Nephron progenitor cell (in vitro differentiated cells): ENCODE results near the gene PREX1.

Experiments used
- DNase-seq: peaks from one replicate; pipeline ENCODE4 v3.0.0; 2021
- H3K27ac Mint-ChIP-seq: 2 replicates; pipeline ENCODE4 v1.8.0; 2021; ENCODE audit warnings: mild to moderate bottlenecking, moderate library complexity, mixed read lengths
- H3K27me3 Mint-ChIP-seq: 2 replicates; pipeline ENCODE4 v1.8.0; 2021; ENCODE audit warnings: mild to moderate bottlenecking, low read depth, mixed read lengths; ENCODE audit not compliant: poor library complexity
- H3K36me3 Mint-ChIP-seq: 2 replicates; pipeline ENCODE4 v1.8.0; 2021; ENCODE audit warnings: low read depth, mixed read lengths
- H3K4me1 Mint-ChIP-seq: 2 replicates; pipeline ENCODE4 v1.8.0; 2021; ENCODE audit warnings: mixed read lengths
- H3K4me3 Mint-ChIP-seq: 2 replicates; pipeline ENCODE4 v1.8.0; 2021; ENCODE audit warnings: mild to moderate bottlenecking, moderate library complexity, mixed read lengths
- H3K9me3 Mint-ChIP-seq: 2 replicates; pipeline ENCODE4 v1.8.0; 2021; ENCODE audit warnings: mild to moderate bottlenecking, moderate library complexity, mixed read lengths
- CTCF ChIP-seq: fragments of 200-600 bp; sonication (generic); IDR thresholded peaks from 2 replicates; pipeline ENCODE4 v1.5.0; 2021; ENCODE audit warnings: antibody characterized with exemption

The PREX1 gene

GRCh38 chr20:48706710-48707365, 121.0 kb downstream of the PREX1 start:
- no peak overlapping the region for H3K4me3 Mint-ChIP-seq
- no peaks in the 10 kb centered on the region for H3K36me3 Mint-ChIP-seq
- H3K4me1 Mint-ChIP-seq, result peaks cover 22% of the 10 kb centered on the region
- no peak for DNase-seq
- no peaks in the 10 kb centered on the region for H3K27me3 Mint-ChIP-seq
- no peak for TF ChIP-seq CTCF
- H3K27ac Mint-ChIP-seq, result no peak overlapping the region
- no peaks in the 10 kb centered on the region for H3K9me3 Mint-ChIP-seq

GRCh38 chr20:48706116-48706656, 121.6 kb downstream of the PREX1 start:
- Mint-ChIP-seq H3K27me3 (no peaks in the 10 kb centered on the region), H3K36me3 (no peaks in the 10 kb centered on the region), H3K9me3 (no peaks in the 10 kb centered on the region), H3K4me3 (no peak overlapping the region), H3K27ac (no peak overlapping the region), H3K4me1 (peaks cover 16% of the 10 kb centered on the region)
- TF ChIP-seq CTCF, result no peak
- DNase-seq, result no peak

- Mint-ChIP-seq H3K27me3 (no peaks in the 10 kb centered on the region), H3K36me3 (no peaks in the 10 kb centered on the region), H3K4me1 (peaks cover 14% of the 10 kb centered on the region), H3K27ac (no peak overlapping the region), H3K4me3 (no peak overlapping the region), H3K9me3 (no peaks in the 10 kb centered on the region)
- DNase-seq, result no peak
- TF ChIP-seq CTCF, result no peak
Observed at GRCh38 chr20:48705240-48706115, 122.3 kb downstream of the PREX1 start.

GRCh38 chr20:48704761-48705160, 123.0 kb downstream of the PREX1 start:
- no peak for TF ChIP-seq CTCF
- H3K4me3 Mint-ChIP-seq, result no peak overlapping the region
- peaks cover 14% of the 10 kb centered on the region for H3K4me1 Mint-ChIP-seq
- H3K36me3 Mint-ChIP-seq, result no peaks in the 10 kb centered on the region
- no peaks in the 10 kb centered on the region for H3K27me3 Mint-ChIP-seq
- no peaks in the 10 kb centered on the region for H3K9me3 Mint-ChIP-seq
- no peak overlapping the region for H3K27ac Mint-ChIP-seq
- DNase-seq, result no peak

GRCh38 chr20:48703511-48704219, 124.1 kb downstream of the PREX1 start:
- Mint-ChIP-seq H3K4me3 (no peak overlapping the region), H3K4me1 (peaks cover 14% of the 10 kb centered on the region), H3K9me3 (no peaks in the 10 kb centered on the region), H3K27ac (no peak overlapping the region), H3K27me3 (no peaks in the 10 kb centered on the region), H3K36me3 (no peaks in the 10 kb centered on the region)
- TF ChIP-seq CTCF, result no peak
- DNase-seq, result no peak
